GM12878 (cell line): Measurements from ENCODE around the gene TPGS2.

ENCODE experiments used
- CBFB ChIP-seq: IDR thresholded peaks from 2 replicates; pipeline ENCODE4 v1.6.1; 2016; ENCODE audit warnings: antibody characterized with exemption, low read depth
- KAT2A ChIP-seq: conservative IDR thresholded peaks from 2 replicates; pipeline ENCODE4 v1.6.1; 2011; ENCODE audit warnings: low read depth, low read length; ENCODE audit not compliant: control insufficient read depth
- POLR2A ChIP-seq: IDR thresholded peaks from 2 replicates; pipeline ENCODE4 v1.6.1; 2011; ENCODE audit warnings: low read depth, mild to moderate bottlenecking, low read length
- POLR2AphosphoS2 ChIP-seq: IDR thresholded peaks from 2 replicates; pipeline ENCODE4 v1.6.1; 2011; ENCODE audit warnings: low read depth, mild to moderate bottlenecking, low read length, improper control_type of control experiment, moderate library complexity

DNA sequence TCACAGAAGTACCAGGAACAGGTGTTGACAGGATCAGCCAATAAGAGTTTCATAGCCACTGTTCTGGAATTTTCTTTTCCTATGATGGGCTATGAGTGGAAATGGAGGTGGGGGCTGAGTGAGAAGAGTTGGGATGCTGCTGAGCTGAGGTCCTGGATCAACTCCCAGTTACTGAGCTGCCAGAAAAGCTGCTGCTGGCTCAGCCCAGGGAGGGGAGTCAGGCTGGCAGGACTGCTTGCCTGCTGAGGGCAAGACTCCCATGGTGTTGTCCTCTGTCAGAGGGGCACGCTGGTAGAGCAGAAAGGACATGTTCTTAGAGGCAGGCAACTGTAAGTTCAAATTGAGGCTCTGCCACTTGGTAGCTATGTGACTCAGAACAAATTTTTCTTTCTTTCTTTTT lies 11.8 kb downstream of the TPGS2 start:
- TF ChIP-seq CBFB (no peak), POLR2AphosphoS2 (no peak), POLR2A (no peak), KAT2A (no peak)
